GM19043 (cell line): ENCODE data around the gene PPM1H.

ENCODE experiments used
- ATAC-seq: cut with Tn5 transposase; IDR thresholded peaks from one replicate; pipeline ENCODE4 v1.9.1; 2021; ENCODE audit warnings: low read depth; ENCODE audit not compliant: unreplicated experiment

The PPM1H gene

GRCh38 chr12:62629971-62630739, 304.8 kb downstream of the PPM1H start:
- ATAC-seq, result no peak

- no peak for ATAC-seq
Measured at GRCh38 chr12:62629413-62629812, 305.5 kb downstream of the PPM1H start.

- ATAC-seq, result no peak
Measured at GRCh38 chr12:62627181-62627580, 307.8 kb downstream of the PPM1H start.

- ATAC-seq, result no peak
Measured at GRCh38 chr12:62625228-62625627, 309.7 kb downstream of the PPM1H start.

GRCh38 chr12:62622177-62622576, 312.8 kb downstream of the PPM1H start:
- ATAC-seq, result no peak

GRCh38 chr12:62621101-62621638, 313.8 kb downstream of the PPM1H start:
- ATAC-seq, result no peak

- no peak for ATAC-seq
Measured at GRCh38 chr12:62618930-62619329, 316.0 kb downstream of the PPM1H start.

GRCh38 chr12:62618319-62618718, 316.6 kb downstream of the PPM1H start:
- ATAC-seq, result no peak

GRCh38 chr12:62613081-62613480, 321.9 kb downstream of the PPM1H start:
- ATAC-seq, result no peak

- ATAC-seq, result no peak
Measured at GRCh38 chr12:62606654-62607053, 328.3 kb downstream of the PPM1H start.

- ATAC-seq, result no peak
Measured at GRCh38 chr12:62605981-62606380, 329.0 kb downstream of the PPM1H start.

GRCh38 chr12:62604871-62605270, 330.1 kb downstream of the PPM1H start:
- no peak for ATAC-seq

GRCh38 chr12:62604373-62604772, 330.6 kb downstream of the PPM1H start:
- no peak for ATAC-seq

- ATAC-seq, result no peak
Measured at GRCh38 chr12:62603811-62604098, 331.2 kb downstream of the PPM1H start.

- ATAC-seq, result peak; percentile 56
Measured at GRCh38 chr12:62603061-62603810, 331.7 kb downstream of the PPM1H start.

GRCh38 chr12:62602255-62603060, 332.5 kb downstream of the PPM1H start:
- ATAC-seq, result peak; percentile 64

GRCh38 chr12:62601765-62602164, 333.2 kb downstream of the PPM1H start:
- ATAC-seq, result no peak

GRCh38 chr12:62599854-62600437, 335.0 kb downstream of the PPM1H start:
- no peak for ATAC-seq

GRCh38 chr12:62598846-62599245, 336.1 kb downstream of the PPM1H start:
- ATAC-seq, result no peak

- ATAC-seq, result no peak
Measured at GRCh38 chr12:62597253-62597652, 337.7 kb downstream of the PPM1H start.
